GM19467 (cell line): Measurements from ENCODE around the gene SLC44A1.

Source experiments
- ATAC-seq: cut with Tn5 transposase; IDR thresholded peaks from one replicate; pipeline ENCODE4 v1.9.1; 2021; ENCODE audit warnings: mild to moderate bottlenecking, moderate library complexity; ENCODE audit not compliant: unreplicated experiment

Gene SLC44A1

DNA sequence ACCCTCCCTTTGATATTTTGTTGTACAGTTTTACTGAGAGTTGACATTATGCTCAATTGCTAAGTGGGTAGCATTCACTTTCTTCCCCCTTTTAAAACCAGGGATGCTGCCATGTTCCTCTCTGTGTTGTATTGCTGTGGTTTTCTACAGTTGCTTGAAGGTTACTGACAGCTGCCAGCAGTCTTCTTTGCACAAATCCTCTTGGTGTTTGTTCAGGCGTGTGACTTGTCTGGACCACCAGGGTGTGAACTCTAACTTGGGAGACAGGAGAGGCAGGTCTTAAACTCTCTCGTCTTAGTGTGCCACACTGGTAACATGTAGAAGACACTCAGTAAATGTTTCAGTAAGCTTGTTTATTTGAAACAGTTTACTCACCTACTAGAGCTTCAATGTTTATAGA, 25.1 kb downstream of the SLC44A1 start:
- no peak for ATAC-seq

- no peak for ATAC-seq
These were observed 26.3 kb downstream of the SLC44A1 start for GRCh38 chr9:105270711-105271110.

DNA sequence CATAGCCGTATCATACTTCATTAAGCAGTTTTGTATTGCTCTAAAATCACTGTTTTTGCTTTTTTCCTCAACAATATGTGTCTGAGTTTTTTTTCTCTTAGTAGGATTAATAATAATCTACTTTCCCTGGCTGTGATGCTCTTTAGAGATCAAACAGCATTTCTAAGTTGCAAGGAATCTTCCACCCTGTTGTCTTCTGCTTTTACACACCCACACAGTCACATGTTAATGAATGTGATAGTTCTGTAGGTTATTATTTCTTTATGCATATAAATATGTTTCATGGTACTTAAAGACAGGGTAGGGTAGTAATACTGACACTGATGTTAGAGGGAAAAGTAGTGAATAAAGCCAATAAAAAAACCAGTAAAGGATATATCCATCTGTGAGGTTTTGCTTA, 29.3 kb downstream of the SLC44A1 start:
- ATAC-seq: no peak

DNA sequence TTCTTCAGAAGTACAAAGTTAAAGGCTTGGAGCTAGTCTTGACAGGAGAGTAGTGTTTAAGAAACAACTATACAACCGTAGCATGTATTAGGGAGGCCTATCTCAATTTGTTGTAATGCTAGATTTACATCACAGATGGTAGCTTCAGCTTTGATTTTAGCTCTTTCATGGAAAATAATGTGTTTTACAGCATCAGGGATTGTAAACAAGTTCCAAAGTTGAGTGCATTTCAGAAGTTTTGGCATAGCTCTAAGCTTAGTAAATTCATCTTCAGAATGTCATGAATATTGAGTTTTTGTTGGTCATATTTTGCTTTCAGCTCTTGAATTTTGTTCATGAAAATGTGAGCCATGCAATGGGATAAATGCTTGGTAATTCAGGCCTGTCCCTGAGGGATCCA, 30.7 kb downstream of the SLC44A1 start:
- no peak for ATAC-seq

- no peak for ATAC-seq
These were observed 31.5 kb downstream of the SLC44A1 start for GRCh38 chr9:105275938-105276337.

- no peak for ATAC-seq
These were observed 34.3 kb downstream of the SLC44A1 start for GRCh38 chr9:105278751-105279150.

DNA sequence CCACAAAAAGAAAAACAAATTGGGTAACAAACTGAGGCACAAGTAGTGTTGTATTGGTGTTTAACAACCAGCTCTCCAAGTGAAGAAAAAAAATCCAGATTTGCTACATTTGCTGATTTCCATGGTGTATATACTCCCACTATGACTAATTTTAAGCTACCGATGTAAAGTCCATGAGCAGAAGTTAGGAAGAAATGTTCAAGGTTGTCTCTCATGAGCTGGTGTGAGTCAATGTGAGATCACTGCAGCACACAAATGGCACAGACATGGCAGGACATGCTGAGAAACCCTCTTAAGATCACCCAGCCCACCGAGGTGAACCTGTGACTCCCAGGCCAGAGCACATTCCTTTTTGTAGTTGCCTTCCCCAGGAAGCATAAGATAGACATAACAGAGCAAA, 36.2 kb downstream of the SLC44A1 start:
- ATAC-seq: no peak

DNA sequence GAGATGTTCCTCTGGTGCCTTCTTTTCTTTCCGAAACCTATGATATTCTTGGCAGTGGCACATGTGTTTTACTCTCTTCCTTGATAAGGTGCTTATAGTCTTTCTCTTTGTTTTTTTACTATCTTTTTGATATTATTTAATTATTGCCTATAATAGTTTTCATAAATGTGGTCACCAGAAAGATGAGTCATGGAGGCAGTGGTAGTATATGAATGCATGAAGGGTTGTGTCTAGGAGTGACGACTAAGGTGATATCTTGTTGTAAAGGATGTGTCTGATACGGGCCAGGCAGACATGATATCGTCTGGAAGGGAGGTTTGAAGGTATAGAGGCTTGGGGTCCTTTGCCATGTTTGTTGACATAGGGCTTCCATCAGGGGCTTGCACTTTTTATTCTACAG, 36.8 kb downstream of the SLC44A1 start:
- no peak for ATAC-seq

DNA sequence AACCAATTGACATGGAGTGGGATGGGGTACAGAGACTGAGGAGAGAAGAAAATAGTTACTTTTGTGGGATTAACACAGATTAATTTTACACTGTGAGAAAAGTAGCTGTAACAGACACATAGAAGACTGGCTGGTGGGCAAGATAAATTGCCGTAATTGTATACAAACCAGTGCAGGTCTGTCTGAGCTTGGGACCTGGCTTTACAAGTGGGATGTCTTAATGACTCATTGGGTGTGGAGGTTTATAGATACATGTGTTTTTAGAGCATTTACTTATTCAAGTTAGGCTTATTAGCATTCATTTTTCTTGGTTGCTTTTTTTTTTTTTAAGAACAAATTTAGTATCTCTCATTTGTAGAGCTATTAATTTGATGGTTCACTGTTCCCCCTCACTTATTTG, 37.5 kb downstream of the SLC44A1 start:
- no peak for ATAC-seq

GRCh38 chr9:105282870-105283621, 38.6 kb downstream of the SLC44A1 start:
- no peak for ATAC-seq

GRCh38 chr9:105283795-105284194, 39.3 kb downstream of the SLC44A1 start:
- ATAC-seq: no peak

GRCh38 chr9:105284463-105284862, 40.0 kb downstream of the SLC44A1 start:
- ATAC-seq: no peak

DNA sequence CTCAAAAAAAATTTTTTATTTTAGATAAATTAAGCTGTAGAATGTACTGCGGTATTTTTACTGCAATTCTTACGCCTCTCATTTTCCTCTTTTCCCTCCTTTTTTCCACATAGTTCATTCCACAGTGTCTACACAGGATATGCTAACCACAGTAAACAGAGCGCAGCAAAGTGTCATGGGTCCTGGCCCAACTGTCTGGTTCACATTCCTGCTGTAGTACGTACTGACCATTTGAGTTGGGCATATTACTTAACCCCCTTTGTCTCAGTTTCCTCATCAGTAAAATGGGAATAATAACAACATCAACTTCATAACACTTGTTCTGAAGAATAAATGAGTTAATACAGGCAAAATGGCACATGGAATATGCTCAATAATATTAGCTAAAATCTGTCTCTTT, 41.6 kb downstream of the SLC44A1 start:
- ATAC-seq: no peak

DNA sequence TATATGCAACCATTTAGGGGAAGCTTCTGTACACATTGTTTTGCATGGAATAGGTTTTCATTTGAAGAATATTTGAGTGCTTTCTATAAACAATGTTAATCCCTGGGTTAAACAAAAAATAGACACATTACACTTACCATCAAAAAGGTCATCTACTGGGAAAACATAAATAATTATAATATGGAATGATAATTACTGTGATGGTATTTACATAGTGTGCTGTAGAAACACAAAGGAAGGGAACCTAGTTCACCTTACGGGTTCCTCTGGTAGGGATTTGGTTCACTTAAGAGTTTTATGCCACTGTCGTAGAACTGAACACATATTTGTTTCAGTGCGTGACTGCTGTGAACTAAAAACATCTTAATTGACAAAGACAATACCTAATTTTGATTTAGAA, 44.9 kb downstream of the SLC44A1 start:
- ATAC-seq: no peak

DNA sequence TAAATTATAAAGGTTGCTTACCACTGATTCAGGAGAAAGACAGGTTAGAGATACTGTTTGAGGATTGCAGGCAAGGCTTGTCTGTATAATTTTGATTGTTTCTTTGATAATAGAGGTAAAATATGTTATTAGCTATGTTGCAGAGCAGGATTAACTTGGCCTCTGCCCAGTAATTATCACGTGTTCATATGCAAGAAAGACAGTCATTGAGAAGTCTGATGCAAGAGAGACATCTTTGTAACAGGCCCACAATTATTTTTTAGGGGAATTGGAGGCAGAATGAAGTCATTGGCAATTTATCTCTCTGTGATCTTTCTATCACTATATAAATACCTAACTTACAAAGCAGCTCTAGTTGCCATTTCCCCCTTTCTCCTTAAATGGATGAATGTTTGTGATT, 46.0 kb downstream of the SLC44A1 start:
- ATAC-seq: no peak

DNA sequence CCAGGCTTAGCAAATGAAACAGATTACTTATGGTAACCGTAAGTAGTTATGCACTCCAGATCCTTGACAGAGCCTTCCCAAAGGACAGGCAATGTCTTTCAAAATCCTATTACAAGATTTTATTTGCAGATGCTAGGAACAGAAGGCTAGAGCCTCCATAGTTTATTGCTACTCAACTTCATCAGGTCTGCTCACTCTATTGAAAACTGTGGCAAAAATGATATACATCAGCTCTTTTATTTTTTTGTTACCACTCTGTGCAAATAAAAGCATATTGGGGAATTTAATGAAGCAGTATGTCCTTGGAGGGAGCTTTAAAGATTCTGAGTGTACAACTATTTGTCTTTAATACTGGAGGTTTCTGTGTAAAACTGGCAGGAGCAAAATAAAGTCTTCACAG, 46.5 kb downstream of the SLC44A1 start:
- no peak for ATAC-seq

- ATAC-seq: no peak
These were observed 47.0 kb downstream of the SLC44A1 start for GRCh38 chr9:105291422-105291859.

DNA sequence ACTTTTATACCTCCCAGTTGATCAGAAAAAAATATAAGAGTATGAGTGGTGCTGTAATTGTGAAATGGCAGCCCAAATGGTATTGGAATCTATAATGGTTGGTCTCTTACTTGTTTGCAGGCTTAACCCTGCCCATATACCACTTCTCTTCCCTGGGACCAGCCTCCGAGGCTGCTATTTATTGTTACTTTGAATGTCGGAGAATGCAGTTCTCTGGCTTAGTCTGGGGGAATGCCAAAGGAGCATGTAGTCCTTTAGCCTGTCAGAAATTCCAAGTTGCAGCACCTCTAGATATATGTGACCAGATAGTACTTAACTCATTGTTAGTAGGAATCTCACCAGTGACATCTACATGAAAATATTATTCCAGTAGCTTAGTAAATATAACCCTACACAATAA, 47.5 kb downstream of the SLC44A1 start:
- no peak for ATAC-seq

GRCh38 chr9:105293408-105293807, 49.0 kb downstream of the SLC44A1 start:
- ATAC-seq: no peak

- ATAC-seq: no peak
These were observed 50.7 kb downstream of the SLC44A1 start for GRCh38 chr9:105295201-105295550.

GRCh38 chr9:105295986-105296385, 51.5 kb downstream of the SLC44A1 start:
- no peak for ATAC-seq

DNA sequence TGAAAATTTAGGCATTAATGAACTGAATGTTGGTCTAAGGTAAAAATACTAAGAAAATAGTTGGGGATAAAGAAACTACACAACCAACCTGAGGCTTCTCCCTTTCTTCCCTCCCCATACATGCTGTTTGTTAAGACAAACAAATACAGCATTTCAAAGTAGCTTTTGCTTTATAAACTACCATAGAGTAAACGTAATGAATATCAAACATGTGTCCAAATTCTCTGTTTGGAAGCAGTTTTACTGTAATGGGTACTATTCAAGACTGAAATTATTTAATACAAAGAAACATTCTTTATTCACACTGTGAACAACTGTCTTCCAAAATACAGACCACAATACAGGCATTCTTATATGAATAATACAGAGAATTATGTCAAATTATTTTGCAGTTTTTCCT, 52.0 kb downstream of the SLC44A1 start:
- no peak for ATAC-seq

GRCh38 chr9:105296877-105297287, 52.4 kb downstream of the SLC44A1 start:
- ATAC-seq: no peak
